CD4-positive, alpha-beta memory T cell (primary cell): ENCODE data around the gene ACOXL. TPM values are rescaled to one million over a fixed set of nuclear protein-coding genes. Genes with fewer than 3 reads are reported as not detected.

Experiments used
- CTCF ChIA-PET: fragments of 350-600 bp; sonication (Branson Sonifier 250); formaldehyde crosslinking; loops from one replicate; lab custom pipeline; 2021; ENCODE audit warnings: inconsistent platforms; ENCODE audit not compliant: partially characterized antibody; lab: Charles Lee
- POLR2A ChIA-PET: fragments of 350-600 bp; sonication (Branson Sonifier 250); formaldehyde crosslinking; loops from one replicate; lab custom pipeline; 2021; ENCODE audit not compliant: partially characterized antibody; lab: Charles Lee
- DNase-seq, 5 donors: peaks; one replicate each; pipeline versions ENCODE4 v3.0.0 to v3.0.0-alpha.2; 2020 to 2022; ENCODE audit warnings: mixed read lengths in 1 of 5
- H3K27ac ChIP-seq: one replicate; pipeline ENCODE4 v1.7.0; 2013; ENCODE audit warnings: low read depth, low read length
- H3K27me3 ChIP-seq: 2 replicates; pipeline ENCODE4 v1.7.0; 2013; ENCODE audit warnings: mild to moderate bottlenecking, low read length, moderate library complexity; ENCODE audit not compliant: insufficient read depth
- H3K36me3 ChIP-seq: 2 replicates; pipeline ENCODE4 v1.7.0; 2013; ENCODE audit warnings: mild to moderate bottlenecking, low read length, moderate library complexity; ENCODE audit not compliant: insufficient read depth
- H3K4me1 ChIP-seq: 2 replicates; pipeline ENCODE4 v1.7.0; 2013; ENCODE audit warnings: mild to moderate bottlenecking, low read length, moderate library complexity; ENCODE audit not compliant: insufficient read depth
- H3K4me3 ChIP-seq, 2 donors: one replicate each; pipeline ENCODE4 v1.7.0; 2013; ENCODE audit warnings: low read length in 2 of 2, mild to moderate bottlenecking in 1 of 2
- H3K9me3 ChIP-seq, 2 donors: one replicate each; pipeline ENCODE4 v1.7.0; 2013; ENCODE audit warnings: low read length in 2 of 2, control low read depth in 1 of 2; ENCODE audit not compliant: control insufficient read depth in 1 of 2
- H3K27ac Mint-ChIP-seq, 7 donors: one replicate each; pipeline ENCODE4 v1.8.0; 2020 to 2021; ENCODE audit warnings: mixed read lengths in 7 of 7, mild to moderate bottlenecking in 6 of 7, inconsistent platforms in 3 of 7, moderate library complexity in 3 of 7
- H3K27me3 Mint-ChIP-seq, 2 donors: one replicate each; pipeline ENCODE4 v1.8.0; 2020 to 2021; ENCODE audit warnings: mixed read lengths in 2 of 2
- H3K36me3 Mint-ChIP-seq, 2 donors: one replicate each; pipeline ENCODE4 v1.8.0; 2020 to 2021; ENCODE audit warnings: mixed read lengths in 2 of 2, inconsistent platforms in 1 of 2, mild to moderate bottlenecking in 1 of 2
- H3K4me1 Mint-ChIP-seq, 4 donors: one replicate each; pipeline ENCODE4 v1.8.0; 2020 to 2021; ENCODE audit warnings: mixed read lengths in 4 of 4, mild to moderate bottlenecking in 1 of 4
- H3K4me3 Mint-ChIP-seq, 8 donors: one replicate each; pipeline ENCODE4 v1.8.0; 2020 to 2021; ENCODE audit warnings: mixed read lengths in 8 of 8, mild to moderate bottlenecking in 7 of 8, moderate library complexity in 6 of 8, inconsistent platforms in 3 of 8
- H3K9me3 Mint-ChIP-seq, 8 donors: one replicate each; pipeline ENCODE4 v1.8.0; 2020 to 2021; ENCODE audit warnings: mixed read lengths in 8 of 8, mild to moderate bottlenecking in 5 of 8, inconsistent platforms in 3 of 8, moderate library complexity in 1 of 8
- intact Hi-C: fragments of 100-400 bp; cut with micrococcal nuclease; formaldehyde crosslinking; loops from one replicate; pipeline ENCODE4 v1.15.1; 2023
- polyA plus RNA-seq, 2 donors: library from polyadenylated mRNA; unstranded; fragments of 300-500 nt; fragmentation: Illumina TruSeq; gene quantifications; one replicate each; pipeline ENCODE4 v1.2.3, GENCODE V29; 2021
- total RNA-seq, 2 experiments: library from RNA; stranded (reverse); gene quantifications; one replicate each; pipeline ENCODE4 v1.2.3, GENCODE V29; 2021

Gene ACOXL
- total and polyA plus RNA-seq, 4 experiments from 2014 or later: not detected

GRCh38 chr2:110999626-111000025, 267.3 kb downstream of the ACOXL start:
- Histone ChIP-seq H3K4me3 (no peak overlapping the region), H3K9me3 (no peaks in the 10 kb centered on the region), H3K4me1 (peaks cover under 1% of the 10 kb centered on the region), H3K36me3 (no peaks in the 10 kb centered on the region), H3K27me3 (peaks cover 5% of the 10 kb centered on the region), H3K27ac (no peak overlapping the region)
- H3K4me3 Mint-ChIP-seq: no peak overlapping the region
- CTCF ChIA-PET: no interaction called here
- intact Hi-C loops: no loop called here
- peaks cover 0 to 6% (median 0%) of the 10 kb centered on the region in 8 donors for H3K9me3 Mint-ChIP-seq
- no peaks in the 10 kb centered on the region for H3K36me3 Mint-ChIP-seq
- peaks cover 17 to 21% of the 10 kb centered on the region in 2 donors for H3K27me3 Mint-ChIP-seq
- H3K4me1 Mint-ChIP-seq: peaks cover under 1 to 2% (median 2%) of the 10 kb centered on the region in 4 donors
- POLR2A ChIA-PET: no interaction called here
- no peak overlapping the region for H3K27ac Mint-ChIP-seq
- DNase-seq: no peak

DNA sequence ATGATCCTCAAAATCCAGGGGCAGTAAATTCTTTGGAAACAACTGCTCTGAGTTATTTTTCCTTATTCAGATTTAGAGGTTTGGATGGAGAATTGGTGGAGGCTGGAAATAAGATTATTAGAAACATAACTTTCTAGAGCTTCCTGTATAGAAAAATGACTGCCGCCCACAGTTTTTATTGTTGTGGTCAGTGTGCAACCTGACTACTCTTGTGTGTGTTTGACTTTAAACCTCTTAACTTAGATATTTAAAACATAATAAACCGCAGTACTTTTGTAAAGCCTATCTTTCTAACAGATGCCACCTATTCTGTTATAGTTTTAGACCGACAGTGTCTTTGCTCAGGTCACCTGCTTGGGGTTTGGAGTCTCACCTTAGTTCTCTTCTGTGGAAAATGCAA, 272.9 kb downstream of the ACOXL start:
- Histone ChIP-seq H3K36me3 (no peaks in the 10 kb centered on the region), H3K9me3 (no peaks in the 10 kb centered on the region), H3K27ac (no peak overlapping the region), H3K27me3 (peaks cover 10% of the 10 kb centered on the region), H3K4me1 (peaks cover 5% of the 10 kb centered on the region), H3K4me3 (no peak overlapping the region)
- H3K27me3 Mint-ChIP-seq: peaks cover 25 to 29% of the 10 kb centered on the region in 2 donors
- intact Hi-C loops: no loop called here
- ChIA-PET CTCF (interaction anchor here (0.7 kb wide), 1 partner anchor 9 kb away, joined by 3 read pairs; no protein-coding TSS in a partner anchor), POLR2A (no interaction called here)
- no peak overlapping the region for H3K27ac Mint-ChIP-seq
- DNase-seq: no peak
- H3K9me3 Mint-ChIP-seq: peaks cover 0 to 4% (median 1%) of the 10 kb centered on the region in 8 donors
- no peaks in the 10 kb centered on the region for H3K36me3 Mint-ChIP-seq
- peaks cover 4 to 14% (median 8%) of the 10 kb centered on the region in 4 donors for H3K4me1 Mint-ChIP-seq
- no peak overlapping the region for H3K4me3 Mint-ChIP-seq

DNA sequence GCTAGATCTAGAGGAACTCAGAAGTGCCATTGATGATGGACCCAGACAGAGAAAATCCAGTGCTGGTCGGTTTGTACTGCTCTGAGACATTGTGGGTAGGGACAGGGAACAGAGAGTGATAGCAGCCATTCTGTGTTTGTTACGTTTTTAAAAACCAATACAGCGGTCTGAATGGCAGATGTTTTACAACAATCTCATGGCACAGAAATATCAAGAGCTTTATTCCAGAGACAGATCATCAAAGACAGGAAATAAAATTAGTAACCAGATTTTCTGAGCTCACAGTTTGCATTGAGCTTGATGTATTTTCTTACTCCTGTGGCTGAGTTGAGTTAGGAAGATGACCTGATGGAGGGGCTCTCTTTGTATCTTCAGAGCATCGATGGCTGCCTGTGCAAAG, 273.4 kb downstream of the ACOXL start:
- Histone ChIP-seq H3K4me1 (peaks cover 5% of the 10 kb centered on the region), H3K27ac (no peak overlapping the region), H3K9me3 (no peaks in the 10 kb centered on the region), H3K27me3 (peaks cover 10% of the 10 kb centered on the region), H3K36me3 (no peaks in the 10 kb centered on the region), H3K4me3 (no peak overlapping the region)
- Mint-ChIP-seq H3K4me1 (peaks cover 4 to 14% (median 8%) of the 10 kb centered on the region in 4 donors), H3K27ac (no peak overlapping the region), H3K4me3 (no peak overlapping the region), H3K9me3 (peaks cover 0 to 4% (median 0%) of the 10 kb centered on the region in 8 donors), H3K36me3 (no peaks in the 10 kb centered on the region), H3K27me3 (peaks cover 23 to 29% of the 10 kb centered on the region in 2 donors)
- ChIA-PET CTCF (interaction anchor here (0.7 kb wide), 1 partner anchor 8 kb away, joined by 3 read pairs; no protein-coding TSS in a partner anchor), POLR2A (no interaction called here)
- intact Hi-C loops: no loop called here
- no peak for DNase-seq

- Mint-ChIP-seq H3K27me3 (peaks cover 17 to 25% of the 10 kb centered on the region in 2 donors), H3K36me3 (no peaks in the 10 kb centered on the region), H3K9me3 (peaks cover 0 to 12% (median 4%) of the 10 kb centered on the region in 8 donors), H3K4me3 (no peak overlapping the region), H3K4me1 (peaks cover 4 to 14% (median 8%) of the 10 kb centered on the region in 4 donors), H3K27ac (no peak overlapping the region)
- CTCF ChIA-PET: no interaction called here
- intact Hi-C loops: no loop called here
- H3K4me3 ChIP-seq: no peak overlapping the region
- no peaks in the 10 kb centered on the region for H3K9me3 ChIP-seq
- POLR2A ChIA-PET: no interaction called here
- H3K27ac ChIP-seq: no peak overlapping the region
- H3K4me1 ChIP-seq: peaks cover 5% of the 10 kb centered on the region
- no peak for DNase-seq
- peaks cover 4% of the 10 kb centered on the region for H3K27me3 ChIP-seq
- no peaks in the 10 kb centered on the region for H3K36me3 ChIP-seq
Observed at GRCh38 chr2:111007757-111008688, 275.6 kb downstream of the ACOXL start.

GRCh38 chr2:111011218-111011617, 278.8 kb downstream of the ACOXL start:
- no peaks in the 10 kb centered on the region for H3K9me3 ChIP-seq
- Mint-ChIP-seq H3K9me3 (peaks cover 4 to 12% (median 5%) of the 10 kb centered on the region in 8 donors), H3K4me1 (no peaks in the 10 kb centered on the region), H3K27me3 (peaks cover 11 to 16% of the 10 kb centered on the region in 2 donors), H3K36me3 (no peaks in the 10 kb centered on the region), H3K4me3 (no peak overlapping the region), H3K27ac (peak overlapping the region in 1 of 7 donors; percentile 83)
- no peaks in the 10 kb centered on the region for H3K36me3 ChIP-seq
- no peak for DNase-seq
- intact Hi-C loops: no loop called here
- H3K4me3 ChIP-seq: no peak overlapping the region
- ChIA-PET CTCF (no interaction called here), POLR2A (no interaction called here)
- no peak overlapping the region for H3K27ac ChIP-seq
- peaks cover 4% of the 10 kb centered on the region for H3K27me3 ChIP-seq
- no peaks in the 10 kb centered on the region for H3K4me1 ChIP-seq

- peak overlapping the region in 1 of 7 donors; percentile 39 for H3K27ac Mint-ChIP-seq
- no peaks in the 10 kb centered on the region for H3K4me1 ChIP-seq
- H3K4me1 Mint-ChIP-seq: no peaks in the 10 kb centered on the region
- H3K36me3 ChIP-seq: no peaks in the 10 kb centered on the region
- H3K27me3 Mint-ChIP-seq: peaks cover 2 to 4% of the 10 kb centered on the region in 2 donors
- H3K27me3 ChIP-seq: no peaks in the 10 kb centered on the region
- H3K36me3 Mint-ChIP-seq: no peaks in the 10 kb centered on the region
- no peak overlapping the region for H3K4me3 Mint-ChIP-seq
- ChIA-PET CTCF (no interaction called here), POLR2A (no interaction called here)
- no peak overlapping the region for H3K4me3 ChIP-seq
- intact Hi-C loops: no loop called here
- no peak overlapping the region for H3K27ac ChIP-seq
- no peak for DNase-seq
- H3K9me3 ChIP-seq: no peaks in the 10 kb centered on the region
- peaks cover 4 to 12% (median 5%) of the 10 kb centered on the region in 8 donors for H3K9me3 Mint-ChIP-seq
Observed at GRCh38 chr2:111015283-111015995, 283.1 kb downstream of the ACOXL start.

GRCh38 chr2:111017034-111017622, 284.8 kb downstream of the ACOXL start:
- Mint-ChIP-seq H3K4me1 (no peaks in the 10 kb centered on the region), H3K4me3 (no peak overlapping the region), H3K27me3 (peaks cover 0 to 2% of the 10 kb centered on the region in 2 donors), H3K27ac (no peak overlapping the region), H3K9me3 (peaks cover 0 to 7% (median 2%) of the 10 kb centered on the region in 8 donors), H3K36me3 (no peaks in the 10 kb centered on the region)
- H3K4me3 ChIP-seq: no peak overlapping the region
- ChIA-PET CTCF (no interaction called here), POLR2A (no interaction called here)
- H3K27me3 ChIP-seq: no peaks in the 10 kb centered on the region
- no peak overlapping the region for H3K27ac ChIP-seq
- intact Hi-C loops: no loop called here
- no peaks in the 10 kb centered on the region for H3K4me1 ChIP-seq
- no peaks in the 10 kb centered on the region for H3K36me3 ChIP-seq
- no peaks in the 10 kb centered on the region for H3K9me3 ChIP-seq
- no peak for DNase-seq
